CD4-positive, alpha-beta T cell treated with Interferon alpha-2 for 1 hour (primary cell): ENCODE data around the gene HUS1.
"Not testable (repeated sequence)": the region's sequence is repeated elsewhere in the genome, so short reads cannot be mapped to it uniquely, and the experiment has no call there.

Source experiments
- DNase-seq, 2 donors: peaks; one replicate each; pipeline ENCODE4 v3.0.0-alpha.2; 2020 to 2022

Gene HUS1

GRCh38 chr7:47979145-47979831 lies at the start of gene HUS1:
Gene HUS1 (minus strand): TSS chr7:47979615. CDS start chr7:47979519, 96 bp downstream.
- DNase-seq, result peak; percentile 92 to 97

DNA sequence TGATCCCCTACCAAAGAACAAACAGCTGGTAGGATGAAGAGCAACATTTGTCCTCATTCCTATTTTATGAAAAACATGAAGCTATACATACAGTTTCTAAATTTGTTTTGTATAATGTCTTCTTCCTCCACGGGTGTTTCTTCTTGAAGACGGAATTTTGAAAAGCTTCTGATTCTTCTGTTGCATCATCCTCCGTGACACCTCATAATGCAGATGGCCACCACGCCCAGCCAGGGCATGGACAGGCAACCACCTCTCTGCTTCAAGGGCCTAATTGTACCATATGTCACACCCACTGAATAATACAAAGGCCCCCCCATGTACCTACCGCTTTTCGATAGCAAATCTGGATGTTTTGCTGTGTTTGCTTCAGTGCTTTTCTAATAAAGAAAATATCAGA lies 49.5 kb upstream of the HUS1 start, which contains the start of gene SUN3:
Gene SUN3 (minus strand): TSS at position 170 of the 400 bp plus-strand sequence. CDS start 169 bp downstream, at position 1.
- no peak for DNase-seq

- no peak for DNase-seq
Measured at GRCh38 chr7:48025624-48026023, 46.2 kb upstream of the HUS1 start.

GRCh38 chr7:48017674-48018073 lies 38.3 kb upstream of the HUS1 start:
- no peak for DNase-seq

DNA sequence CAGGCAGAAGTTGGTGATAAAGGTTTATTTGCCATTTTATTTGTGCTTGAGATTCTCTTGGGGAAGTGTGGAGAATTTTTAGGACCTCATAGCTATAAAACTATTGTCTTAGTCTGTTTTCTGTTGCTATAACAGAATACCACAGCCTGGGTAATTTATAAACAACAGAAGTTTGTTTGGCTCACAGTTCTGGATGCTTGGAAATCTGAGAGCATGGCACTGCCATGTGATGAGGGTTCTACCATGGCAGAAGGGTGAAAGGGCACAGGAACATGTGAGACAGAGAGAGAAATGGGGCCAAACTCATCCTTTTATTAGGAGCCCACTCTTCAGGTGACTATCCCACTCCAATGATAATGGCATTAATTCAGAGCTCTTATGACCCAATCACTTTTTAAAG lies 37.2 kb upstream of the HUS1 start:
- DNase-seq, result no peak

GRCh38 chr7:48011951-48012350 lies 32.5 kb upstream of the HUS1 start:
- no peak for DNase-seq

DNA sequence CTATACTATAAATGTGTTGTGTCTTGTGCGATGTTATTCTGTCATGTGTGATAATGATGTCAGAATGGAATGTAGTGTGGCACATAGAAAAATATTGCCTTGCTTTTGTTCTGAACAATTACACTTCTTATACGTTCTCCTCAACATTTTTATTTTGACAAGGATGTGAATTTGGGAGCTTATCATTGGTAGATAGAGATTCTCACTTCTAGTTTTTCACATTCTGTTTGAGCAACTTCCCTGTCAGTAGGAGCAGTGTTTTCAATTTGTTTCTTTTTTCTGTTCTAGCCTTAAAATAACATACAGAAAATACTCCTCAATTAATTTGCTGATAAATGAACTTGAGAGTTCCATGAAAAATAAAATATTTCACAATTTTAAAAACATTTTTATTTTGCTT lies 31.9 kb upstream of the HUS1 start:
- DNase-seq, result no peak

- no peak for DNase-seq
Measured at GRCh38 chr7:48009954-48010353, 30.5 kb upstream of the HUS1 start.

GRCh38 chr7:48009257-48009656 lies 29.8 kb upstream of the HUS1 start:
- DNase-seq, result no peak

GRCh38 chr7:48006866-48007265 lies 27.5 kb upstream of the HUS1 start:
- no peak for DNase-seq

GRCh38 chr7:48004638-48005037 lies 25.2 kb upstream of the HUS1 start:
- DNase-seq, result no peak

- no peak for DNase-seq
Measured at GRCh38 chr7:48004032-48004431, 24.6 kb upstream of the HUS1 start.

DNA sequence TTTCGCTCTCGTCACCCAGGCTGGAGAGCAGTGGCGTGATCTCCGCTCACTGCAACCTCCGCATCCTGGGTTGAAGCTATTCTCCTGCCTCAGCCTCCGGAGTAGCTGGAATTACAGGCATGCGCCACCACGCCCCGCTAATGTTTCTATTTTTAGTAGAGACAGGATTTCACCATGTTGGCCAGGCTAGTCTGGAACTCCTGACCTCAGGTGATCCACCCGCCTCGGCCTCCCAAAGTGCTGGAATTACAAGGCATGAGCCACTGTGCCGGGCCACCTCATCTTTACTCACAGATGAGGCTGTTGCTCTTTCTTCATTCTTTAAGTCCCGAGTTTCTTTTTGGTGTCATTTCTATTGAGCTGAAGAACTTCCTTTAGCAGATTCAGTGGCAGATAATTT lies 20.7 kb upstream of the HUS1 start:
- DNase-seq, result not testable (repeated sequence)

GRCh38 chr7:47999413-47999812 lies 20.0 kb upstream of the HUS1 start:
- no peak for DNase-seq

DNA sequence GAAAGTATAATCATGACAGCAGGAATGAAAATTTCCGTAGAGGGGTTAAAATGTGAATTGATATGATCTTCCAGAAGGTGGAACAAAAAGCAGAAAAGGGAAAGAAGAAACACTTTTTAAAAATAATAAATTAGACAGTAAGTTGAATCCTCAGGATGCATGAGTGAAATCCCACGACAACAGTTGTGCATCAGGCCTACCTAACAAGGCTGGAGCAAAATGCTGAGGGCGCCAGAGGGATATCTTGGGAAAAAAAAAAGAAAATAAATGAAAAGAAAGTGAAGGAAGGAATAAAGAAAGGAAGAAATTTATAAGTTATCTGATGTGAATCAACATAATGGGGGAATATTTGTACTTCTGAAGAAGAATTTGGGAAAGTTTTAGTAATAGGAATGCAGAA lies 13.0 kb upstream of the HUS1 start:
- DNase-seq, result no peak

DNA sequence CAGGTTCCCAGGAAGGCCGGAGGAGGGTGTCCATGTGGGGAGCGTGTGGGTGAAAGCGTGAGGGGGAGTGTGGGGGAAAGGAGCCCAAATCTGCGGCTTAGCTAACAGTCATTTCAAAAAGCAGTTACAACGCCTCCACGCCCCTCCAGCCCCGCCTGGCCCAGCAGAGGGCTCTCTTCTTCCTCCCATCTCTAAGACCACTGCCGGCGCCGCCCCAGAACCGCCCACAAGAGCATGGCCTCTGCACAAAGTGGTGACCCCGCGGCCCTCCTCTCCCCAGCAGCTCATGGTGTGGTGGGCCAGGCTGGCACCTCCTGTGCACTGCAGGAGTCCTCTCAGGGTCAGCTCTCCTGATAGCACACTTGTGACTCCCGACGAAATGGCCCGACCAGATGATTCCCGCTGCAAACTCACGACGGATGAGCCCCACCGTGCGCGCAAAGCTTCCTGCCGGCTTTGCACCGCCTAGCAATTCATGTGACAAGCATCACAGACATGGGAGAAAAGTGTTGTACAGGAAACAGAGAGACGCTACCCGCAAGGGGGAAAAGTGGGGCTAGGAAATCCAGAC lies 12.4 kb upstream of the HUS1 start:
- peak; percentile 82 to 86 for DNase-seq

DNA sequence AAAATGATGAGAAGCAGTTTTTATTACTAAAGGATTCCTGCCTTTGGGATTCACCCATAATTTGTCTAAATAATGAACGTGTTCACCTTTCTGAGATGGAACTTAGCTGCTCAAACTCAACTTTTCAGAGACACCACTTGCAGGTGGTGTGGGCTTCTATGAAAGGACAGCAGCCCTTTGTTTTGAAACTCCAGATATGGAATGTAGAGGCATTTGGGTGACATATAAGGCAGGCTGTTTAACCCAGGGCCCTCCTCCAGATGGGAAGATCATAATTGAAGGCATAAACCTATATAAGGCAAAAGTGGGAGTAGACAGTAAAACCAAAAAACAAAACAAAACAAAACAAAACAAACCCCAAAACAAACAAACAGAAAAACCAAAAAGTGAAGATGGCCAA lies 11.9 kb upstream of the HUS1 start:
- no peak for DNase-seq

GRCh38 chr7:47990592-47990991 lies 11.2 kb upstream of the HUS1 start:
- no peak for DNase-seq

- DNase-seq, result not testable (repeated sequence)
Measured at GRCh38 chr7:47989607-47990400, 10.4 kb upstream of the HUS1 start.

DNA sequence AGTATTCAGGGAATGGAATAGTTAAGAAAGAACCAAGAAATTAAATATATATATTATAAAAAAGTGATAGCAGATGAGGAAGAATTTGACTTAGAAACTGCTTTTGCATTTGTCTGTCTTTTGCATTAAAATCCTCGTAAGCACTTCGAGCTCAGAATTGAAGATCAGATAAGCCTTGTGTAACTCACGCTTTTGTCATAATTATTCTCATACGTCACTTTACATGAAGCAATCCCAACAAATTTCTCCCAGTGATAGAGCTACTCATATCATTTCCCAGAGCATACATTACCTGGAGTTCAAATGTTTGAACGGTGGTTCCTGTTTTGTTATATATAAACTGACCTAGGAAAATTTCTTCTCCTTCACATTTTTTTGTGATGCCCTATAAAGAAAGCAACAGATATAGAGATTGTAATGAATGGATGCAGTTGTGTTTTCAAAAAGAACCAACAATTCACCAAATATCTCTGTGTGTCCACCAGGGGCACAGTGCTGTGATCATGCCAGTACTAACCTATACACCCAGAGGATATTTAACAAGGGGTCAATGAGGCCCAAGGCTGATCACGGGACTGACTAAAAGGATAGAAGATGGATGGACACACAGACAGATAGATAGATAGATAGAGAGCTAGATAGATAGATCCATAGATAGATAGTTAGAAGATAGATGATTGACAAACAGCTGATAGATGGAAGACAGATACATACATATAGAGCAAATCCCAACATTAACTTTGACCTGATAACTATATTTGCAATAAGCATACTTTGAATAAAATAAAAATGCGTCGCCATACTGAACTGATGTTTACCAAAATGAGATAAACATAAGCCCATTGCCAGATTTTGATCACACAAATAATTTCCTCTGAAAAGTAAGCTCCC lies 9.3 kb upstream of the HUS1 start:
- no peak for DNase-seq

- DNase-seq, result no peak
Measured at GRCh38 chr7:47982610-47983009, 3.2 kb upstream of the HUS1 start.

DNA sequence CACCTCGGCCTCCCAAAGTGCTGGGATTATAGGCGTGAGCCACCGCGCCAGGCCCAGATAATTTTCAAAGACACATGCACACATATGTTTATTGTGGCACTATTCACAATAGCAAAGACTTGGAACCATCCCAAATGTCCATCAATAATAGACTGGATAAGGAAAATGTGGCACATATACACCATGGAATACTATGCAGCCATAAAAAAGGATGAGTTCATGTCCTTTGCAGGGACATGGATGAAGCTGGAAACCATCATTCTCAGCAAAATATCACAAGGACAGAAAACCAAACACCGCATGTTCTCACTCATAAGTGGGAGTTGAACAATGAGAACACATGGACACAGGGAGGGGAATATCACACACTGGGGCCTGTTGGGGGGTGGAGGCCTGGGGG lies 1.2 kb upstream of the HUS1 start:
- not testable (repeated sequence) for DNase-seq

GRCh38 chr7:47979832-47980181 lies 392 bp upstream of the HUS1 start:
- no peak for DNase-seq
